ENCODE measurements around the gene NCK1.

DNA sequence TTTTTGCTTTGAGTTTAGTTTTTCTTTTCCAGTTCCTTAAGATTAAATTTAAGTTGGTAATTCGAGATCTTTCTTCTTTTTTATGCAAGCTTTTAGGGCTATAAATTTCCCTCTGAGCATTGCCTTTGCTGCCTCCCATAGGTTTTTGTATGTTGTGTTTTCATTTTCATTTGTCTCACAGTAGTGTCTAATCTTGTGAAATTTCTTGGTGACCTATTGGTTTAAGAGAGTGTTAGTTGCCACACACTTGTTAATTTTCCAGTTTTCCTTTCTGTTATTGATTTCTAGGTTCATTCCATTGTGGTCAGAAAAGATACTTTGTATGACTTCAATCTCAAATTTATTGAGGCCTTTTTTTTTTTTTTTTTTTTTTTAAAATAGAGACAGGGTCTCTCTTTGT is 77.5 kb downstream of the NCK1 start:
- TF ChIP-seq, protein P1, sequence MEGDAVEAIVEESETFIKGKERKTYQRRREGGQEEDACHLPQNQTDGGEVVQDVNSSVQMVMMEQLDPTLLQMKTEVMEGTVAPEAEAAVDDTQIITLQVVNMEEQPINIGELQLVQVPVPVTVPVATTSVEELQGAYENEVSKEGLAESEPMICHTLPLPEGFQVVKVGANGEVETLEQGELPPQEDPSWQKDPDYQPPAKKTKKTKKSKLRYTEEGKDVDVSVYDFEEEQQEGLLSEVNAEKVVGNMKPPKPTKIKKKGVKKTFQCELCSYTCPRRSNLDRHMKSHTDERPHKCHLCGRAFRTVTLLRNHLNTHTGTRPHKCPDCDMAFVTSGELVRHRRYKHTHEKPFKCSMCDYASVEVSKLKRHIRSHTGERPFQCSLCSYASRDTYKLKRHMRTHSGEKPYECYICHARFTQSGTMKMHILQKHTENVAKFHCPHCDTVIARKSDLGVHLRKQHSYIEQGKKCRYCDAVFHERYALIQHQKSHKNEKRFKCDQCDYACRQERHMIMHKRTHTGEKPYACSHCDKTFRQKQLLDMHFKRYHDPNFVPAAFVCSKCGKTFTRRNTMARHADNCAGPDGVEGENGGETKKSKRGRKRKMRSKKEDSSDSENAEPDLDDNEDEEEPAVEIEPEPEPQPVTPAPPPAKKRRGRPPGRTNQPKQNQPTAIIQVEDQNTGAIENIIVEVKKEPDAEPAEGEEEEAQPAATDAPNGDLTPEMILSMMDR (conservative IDR thresholded peaks at IDR 0.05 in 1 of 2, IDR thresholded peaks at IDR 0.05 in 1 of 2; ENCODE audit: low read depth in 1 of 2, low read length in 2 of 2), result no peak
- TF ChIP-seq EZH2 (IDR thresholded peaks at IDR 0.05; ENCODE audit: low read length, missing control alignments), result no peak

Data from fibroblast of lung (primary cell).